NCI-H1436 (cell line): ENCODE data around the gene CRYBG3.

ENCODE experiments used
- DNase-seq: peaks from one replicate; lab custom pipeline; 2025; lab: John Stamatoyannopoulos, UW

Gene CRYBG3

DNA sequence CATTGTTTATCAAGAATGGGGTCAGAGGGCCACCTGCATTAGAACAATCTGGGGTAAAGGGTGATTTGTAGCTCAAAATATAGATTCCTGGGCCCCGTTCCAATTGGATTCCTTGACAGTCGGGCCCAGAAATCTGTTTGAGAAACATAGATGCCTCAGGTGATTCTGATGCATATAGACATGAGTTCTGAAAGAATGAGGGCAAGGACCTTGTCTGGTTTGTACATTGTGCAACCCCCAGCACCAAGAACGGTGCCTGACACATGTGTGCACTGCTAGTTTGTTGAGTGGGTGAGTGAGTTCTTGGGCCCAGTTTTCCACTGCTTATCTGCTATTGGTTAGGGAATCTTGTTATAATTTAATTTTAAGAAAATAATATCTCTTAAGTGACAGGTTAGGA lies 16.6 kb downstream of the CRYBG3 start:
- no peak for DNase-seq

GRCh38 chr3:97839944-97840343 lies 18.1 kb downstream of the CRYBG3 start:
- no peak for DNase-seq

DNA sequence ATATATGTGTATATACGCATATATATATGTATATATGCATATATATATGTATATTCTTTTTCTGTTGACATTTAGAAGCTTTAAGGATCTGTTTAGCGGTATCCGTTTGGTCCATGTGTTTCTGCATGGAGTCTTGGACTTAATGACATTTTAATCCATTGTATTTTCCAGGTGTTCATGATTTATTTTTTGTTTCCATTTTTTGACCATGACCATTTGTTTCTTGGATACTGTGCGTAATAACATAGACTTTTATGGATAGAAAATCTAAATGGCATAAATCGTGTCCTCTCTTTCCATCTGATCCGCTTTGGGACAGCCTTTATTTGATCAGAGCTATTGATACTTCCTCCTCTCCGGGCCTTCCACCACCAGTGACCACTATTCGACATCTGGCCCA lies 19.5 kb downstream of the CRYBG3 start:
- no peak for DNase-seq

DNA sequence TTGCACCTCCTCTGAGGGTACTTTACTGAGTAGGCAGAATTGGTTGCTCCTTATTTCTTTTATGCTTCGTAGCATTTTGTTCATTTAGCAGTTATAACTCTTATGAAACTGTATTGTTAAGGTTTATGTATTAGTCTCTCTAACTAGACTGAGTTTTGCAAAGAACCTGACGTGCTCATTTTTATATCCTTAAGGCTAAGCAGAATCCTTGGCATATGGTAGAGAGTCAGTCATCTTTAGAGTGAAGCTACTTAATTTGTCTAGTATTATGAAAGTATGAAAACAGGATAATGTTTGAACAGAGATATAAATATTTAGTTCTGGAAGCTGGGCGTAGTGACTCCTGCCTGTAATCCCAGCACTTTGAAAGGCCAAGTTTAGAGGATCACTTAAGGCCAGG lies 20.1 kb downstream of the CRYBG3 start:
- DNase-seq = no peak

DNA sequence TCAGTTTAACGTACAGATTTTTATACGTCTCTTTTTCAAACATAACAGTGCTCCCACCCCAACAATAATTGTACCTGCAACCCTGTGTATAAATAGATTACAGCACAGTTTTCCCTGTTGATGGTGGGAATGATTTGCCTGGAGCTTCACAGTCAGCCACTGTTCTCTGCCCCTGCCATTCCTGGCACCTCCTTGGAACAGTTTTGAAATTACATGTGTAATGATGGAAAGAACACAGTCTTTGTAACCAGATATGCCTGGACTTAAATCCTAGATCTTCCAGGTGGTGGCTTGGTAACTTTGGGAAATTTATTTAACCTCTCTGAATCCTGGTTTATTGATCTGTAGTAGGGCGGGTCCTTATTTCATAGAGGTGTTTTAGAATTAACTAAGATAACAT lies 27.0 kb downstream of the CRYBG3 start:
- no peak for DNase-seq

- no peak for DNase-seq
Measured at GRCh38 chr3:97857401-97857800, 35.6 kb downstream of the CRYBG3 start.

DNA sequence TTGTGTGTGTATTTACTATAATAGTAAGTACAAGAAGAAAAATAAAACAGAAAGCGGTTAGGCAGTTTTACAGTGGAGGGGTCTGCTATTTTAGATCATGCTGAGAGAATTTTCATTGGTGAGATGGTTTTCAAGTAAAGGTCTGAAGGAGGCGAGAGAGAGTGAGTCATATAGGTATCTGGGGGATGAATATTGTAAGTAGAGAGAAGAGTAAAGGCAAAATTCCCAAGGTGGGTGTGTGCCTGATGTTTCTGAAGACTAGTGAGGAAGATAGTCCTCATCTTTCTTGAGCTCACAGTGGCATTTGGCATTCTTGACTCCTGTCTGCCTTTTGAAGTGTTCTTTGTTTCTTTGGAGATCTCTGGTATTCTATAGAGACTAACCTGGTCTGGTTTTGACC lies 38.6 kb downstream of the CRYBG3 start:
- DNase-seq = no peak

- DNase-seq = no peak
Measured at GRCh38 chr3:97862582-97862981, 40.8 kb downstream of the CRYBG3 start.

GRCh38 chr3:97863031-97863430 lies 41.2 kb downstream of the CRYBG3 start:
- no peak for DNase-seq

DNA sequence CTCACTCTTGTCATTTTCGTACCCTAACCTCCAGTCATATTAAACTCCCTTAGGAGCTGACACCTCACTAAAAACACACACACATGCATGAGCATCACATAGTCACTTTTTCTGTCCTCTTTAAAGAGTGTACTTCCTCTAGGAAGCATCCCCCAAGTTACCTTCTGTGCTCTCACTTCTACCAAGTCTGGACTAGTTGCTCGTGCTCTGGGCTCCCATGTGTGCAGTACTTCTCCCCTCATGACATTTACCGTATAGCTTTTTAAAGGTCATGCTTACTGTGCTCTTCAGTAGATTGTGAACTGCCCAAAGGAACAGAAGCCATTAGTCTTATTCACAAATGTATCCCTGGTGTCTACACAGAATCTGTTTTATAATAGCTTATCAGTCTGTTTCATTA lies 42.0 kb downstream of the CRYBG3 start:
- no peak for DNase-seq

DNA sequence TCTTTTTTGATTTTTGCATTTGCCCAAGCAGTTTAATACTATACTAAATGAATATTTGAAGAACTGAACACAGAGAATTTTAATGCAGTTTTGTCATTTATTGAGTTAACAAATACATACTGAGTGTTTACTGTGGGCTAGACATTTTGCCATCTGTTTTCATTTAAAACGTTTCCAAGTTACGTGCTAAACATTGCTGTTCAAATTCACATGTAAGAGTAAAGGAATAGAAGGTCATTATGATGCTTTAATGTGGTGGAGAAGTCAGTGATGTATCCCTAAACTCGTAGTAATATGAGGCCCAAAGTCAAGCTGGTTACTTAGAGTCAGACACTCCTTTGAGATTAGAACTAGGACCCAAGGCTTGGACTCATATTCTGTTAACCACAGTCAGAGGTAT lies 49.4 kb downstream of the CRYBG3 start:
- DNase-seq = no peak

DNA sequence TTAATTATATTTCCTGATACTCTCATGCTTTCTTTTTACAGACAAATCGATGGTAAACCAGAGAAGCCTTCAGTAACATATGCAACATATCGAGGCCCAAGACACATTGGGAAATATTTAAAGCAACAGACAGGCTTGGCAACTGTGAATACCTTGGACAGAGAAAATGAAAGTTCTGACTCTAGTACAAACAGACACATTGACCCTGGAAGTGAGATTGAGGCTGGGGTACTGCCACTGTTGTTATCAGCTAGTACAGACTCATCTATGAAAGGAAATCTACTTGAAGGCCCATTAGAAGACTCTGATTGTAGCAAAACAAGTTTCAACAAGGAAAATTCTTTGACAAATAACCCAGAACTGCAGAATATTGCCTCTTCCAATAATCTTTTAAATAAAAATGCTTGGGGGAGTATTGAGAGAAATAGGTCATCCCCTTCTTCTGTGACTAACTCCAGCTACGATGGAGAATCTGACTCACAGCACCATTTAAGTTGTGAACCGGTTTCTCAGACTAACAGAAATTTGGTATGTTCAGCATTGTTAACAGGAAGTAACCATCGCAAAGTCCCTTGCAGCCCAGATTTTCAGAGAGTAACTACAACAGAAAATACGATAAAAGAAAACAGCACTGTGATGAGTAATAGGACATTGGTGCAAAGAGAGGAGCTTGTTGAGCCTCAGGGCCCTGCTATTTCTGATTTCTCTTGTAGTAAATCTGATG lies 50.2 kb downstream of the CRYBG3 start:
- no peak for DNase-seq

- DNase-seq = no peak
Measured at GRCh38 chr3:97872525-97873042, 50.8 kb downstream of the CRYBG3 start.

DNA sequence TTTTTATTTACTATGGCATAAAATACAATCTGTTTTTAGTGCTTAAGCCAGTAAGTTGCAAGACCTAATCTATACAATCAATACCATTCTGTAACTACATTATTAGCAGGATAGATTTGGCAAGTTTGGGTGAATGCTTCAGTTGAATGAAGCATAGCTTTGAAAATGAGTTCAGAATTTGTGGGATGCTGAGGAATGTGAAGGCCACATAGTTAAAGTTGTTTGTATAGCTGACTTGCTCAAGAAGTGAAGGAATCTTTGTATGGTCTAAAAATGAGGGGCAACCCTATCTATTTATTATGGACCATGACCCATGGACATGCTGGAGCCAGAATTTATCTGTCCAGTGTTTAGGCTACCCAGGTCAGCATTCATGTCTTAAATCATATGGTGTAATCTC lies 58.5 kb downstream of the CRYBG3 start:
- DNase-seq = no peak

- DNase-seq = no peak
Measured at GRCh38 chr3:97882975-97883598, 61.3 kb downstream of the CRYBG3 start.

DNA sequence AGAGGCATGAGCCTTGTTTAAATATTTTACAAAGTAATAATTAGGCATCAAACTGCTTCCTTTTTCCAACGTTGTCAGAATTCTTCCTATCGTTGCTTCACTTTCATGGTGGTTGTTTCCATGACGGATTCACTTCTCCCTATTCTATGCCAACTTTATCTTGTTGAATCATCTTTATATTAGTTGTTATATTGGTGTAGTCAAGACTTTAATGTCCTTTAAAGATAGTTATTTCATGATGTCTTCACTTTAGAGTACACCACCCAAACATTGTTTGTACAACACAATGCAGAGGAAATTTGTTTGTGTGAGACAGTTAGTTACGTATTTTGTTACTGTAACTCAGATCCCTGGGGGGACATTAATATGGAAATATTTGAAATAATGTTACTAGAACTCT lies 61.9 kb downstream of the CRYBG3 start:
- DNase-seq = no peak

GRCh38 chr3:97884586-97885123 lies 62.8 kb downstream of the CRYBG3 start:
- no peak for DNase-seq

DNA sequence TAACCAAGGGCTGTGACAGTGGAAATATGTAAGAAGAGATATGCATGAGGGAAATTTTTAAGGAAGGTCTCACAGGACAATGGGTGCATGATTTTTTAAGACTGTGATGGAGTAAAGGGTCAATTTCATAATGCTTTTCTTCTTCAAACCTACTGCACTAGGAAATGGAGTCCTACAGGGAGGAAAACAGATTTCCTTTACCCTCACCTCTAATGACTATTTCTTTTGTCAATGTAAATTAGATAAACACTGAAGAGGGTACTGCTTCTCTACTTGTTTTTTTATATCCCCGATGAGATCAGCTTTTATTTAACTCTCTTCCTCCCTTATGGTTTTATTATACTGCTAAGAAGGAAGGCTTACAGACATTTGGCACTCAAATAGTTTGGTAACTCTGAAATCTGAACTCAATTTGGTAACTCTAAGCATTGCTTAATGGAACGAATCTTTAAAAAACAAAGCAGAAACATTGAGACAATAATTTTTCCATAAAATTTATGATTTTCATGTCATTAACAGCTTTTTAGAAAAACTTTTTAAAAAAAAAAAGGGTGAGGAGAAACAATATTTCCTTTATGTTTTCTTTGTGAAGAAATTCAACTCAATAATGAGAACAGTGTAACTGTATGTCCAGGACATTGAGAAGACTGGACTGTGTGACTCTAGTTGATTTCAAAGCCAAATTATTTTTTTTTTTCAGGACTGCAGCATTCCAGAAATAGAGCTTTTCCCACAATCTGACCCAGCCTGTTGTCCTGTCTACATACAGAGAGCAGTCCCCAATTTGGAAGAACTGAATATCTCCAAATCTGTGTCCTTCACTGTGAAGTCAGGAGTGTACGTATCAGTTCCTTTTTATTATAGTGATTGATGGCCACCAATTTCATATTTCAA lies 64.4 kb downstream of the CRYBG3 start:
- DNase-seq = no peak

DNA sequence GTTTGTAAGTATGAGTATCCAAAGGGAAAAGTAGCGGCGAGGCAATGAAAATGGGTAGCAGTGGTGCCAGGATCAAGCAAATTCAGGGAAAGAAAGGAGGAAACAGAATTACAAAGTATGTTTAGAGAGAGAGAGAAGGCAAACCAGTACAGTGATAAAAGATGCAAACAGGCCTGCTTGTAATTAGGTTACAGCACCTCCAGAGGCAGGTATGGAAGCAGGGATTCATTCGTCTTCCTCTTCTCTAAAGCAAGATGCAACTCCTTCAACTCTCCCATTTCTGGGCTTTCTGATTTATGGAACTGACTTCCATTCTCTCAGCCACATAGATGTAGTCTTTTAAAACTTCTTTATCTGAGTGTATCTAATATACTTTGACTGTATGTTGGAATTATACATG lies 68.0 kb downstream of the CRYBG3 start:
- no peak for DNase-seq

GRCh38 chr3:97892852-97893251 lies 71.0 kb downstream of the CRYBG3 start:
- no peak for DNase-seq

DNA sequence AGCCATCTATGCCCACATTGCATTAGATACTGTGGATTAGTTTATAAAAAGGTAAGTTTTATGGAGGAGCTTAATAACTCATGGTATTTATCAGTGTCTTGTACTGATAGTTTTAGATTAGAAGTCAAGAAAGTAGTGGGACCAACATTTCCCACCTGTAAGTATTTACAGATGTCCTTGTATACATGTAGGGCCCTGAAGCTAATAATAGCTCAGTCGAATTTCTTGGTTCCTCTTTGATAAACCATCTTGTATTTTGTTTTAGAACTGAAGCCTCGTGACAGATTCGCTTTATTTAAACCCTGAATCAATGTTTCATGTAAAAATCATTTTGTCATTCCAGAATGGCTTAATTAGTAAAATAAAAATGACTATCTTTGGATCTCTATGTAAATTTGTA lies 73.4 kb downstream of the CRYBG3 start:
- no peak for DNase-seq

GRCh38 chr3:97896129-97896528 lies 74.3 kb downstream of the CRYBG3 start:
- DNase-seq = no peak

GRCh38 chr3:97896547-97896946 lies 74.7 kb downstream of the CRYBG3 start:
- DNase-seq = no peak
